Neural progenitor cell (in vitro differentiated cells): ENCODE results near the gene ADCY5.

ENCODE experiments used
- CTCF ChIP-seq: fragments of 200-600 bp; sonication (generic); IDR thresholded peaks from 2 replicates; pipeline ENCODE4 v1.5.1; 2017; ENCODE audit warnings: antibody characterized with exemption, mild to moderate bottlenecking
- EZH2 ChIP-seq: fragments of 200-600 bp; sonication (generic); IDR thresholded peaks from 2 replicates; pipeline ENCODE4 v1.6.1; 2017; ENCODE audit warnings: antibody characterized with exemption, mild to moderate bottlenecking, moderate library complexity
- EZH2phosphoT487 ChIP-seq: fragments of 200-600 bp; sonication (generic); IDR thresholded peaks from 2 replicates; pipeline ENCODE4 v1.6.1; 2017; ENCODE audit warnings: antibody characterized with exemption

- no peak for TF ChIP-seq EZH2
- TF ChIP-seq CTCF, result no peak
- no peak for TF ChIP-seq EZH2phosphoT487
These were observed 54.4 kb downstream of the ADCY5 start for GRCh38 chr3:123394391-123395020.
